Liver (tissue), 9 donors: ENCODE results near the gene PTPRN. TPM values are rescaled to one million over a fixed set of nuclear protein-coding genes. Genes with fewer than 3 reads are reported as not detected.

ENCODE experiments used
- DNase-seq: peaks from one replicate; pipeline ENCODE4 v3.0.0-alpha.2; 2017; ENCODE audit warnings: low spot score
- H3K27ac ChIP-seq, 2 donors: one replicate each; pipeline ENCODE4 v1.7.0; 2013; ENCODE audit warnings: inconsistent platforms in 2 of 2, low read length in 2 of 2, control low read depth in 1 of 2, low read depth in 1 of 2, mild to moderate bottlenecking in 1 of 2
- H3K27me3 ChIP-seq, 4 donors: one replicate each; pipeline versions ENCODE4 v1.6.1 to v1.7.0; 2013; ENCODE audit warnings: low read length in 3 of 4, inconsistent platforms in 1 of 4, mild to moderate bottlenecking in 1 of 4, moderate library complexity in 1 of 4; ENCODE audit not compliant: control insufficient read depth in 4 of 4, insufficient read depth in 4 of 4
- H3K36me3 ChIP-seq, 4 donors: one replicate each; pipeline versions ENCODE4 v1.6.1 to v1.7.0; 2013; ENCODE audit warnings: low read length in 3 of 4, mild to moderate bottlenecking in 3 of 4, low read depth in 1 of 4, moderate library complexity in 1 of 4; ENCODE audit not compliant: control insufficient read depth in 4 of 4, insufficient read depth in 3 of 4
- H3K4me1 ChIP-seq, 4 donors: one replicate each; pipeline versions ENCODE4 v1.6.1 to v1.7.0; 2013; ENCODE audit warnings: low read length in 3 of 4, mild to moderate bottlenecking in 3 of 4, moderate library complexity in 1 of 4; ENCODE audit not compliant: control insufficient read depth in 4 of 4, insufficient read depth in 4 of 4
- H3K4me3 ChIP-seq, 3 donors: one replicate each; pipeline versions ENCODE4 v1.6.1 to v1.7.0; 2013; ENCODE audit warnings: low read length in 3 of 3, control low read depth in 1 of 3, low read depth in 1 of 3, mild to moderate bottlenecking in 1 of 3
- H3K9ac ChIP-seq, 2 donors: one replicate each; pipeline ENCODE4 v1.7.0; 2013; ENCODE audit warnings: low read length in 2 of 2, mild to moderate bottlenecking in 2 of 2, moderate library complexity in 2 of 2, control low read depth in 1 of 2, low read depth in 1 of 2
- H3K9me3 ChIP-seq, 4 donors: one replicate each; pipeline versions ENCODE4 v1.6.1 to v1.7.0; 2013; ENCODE audit warnings: low read length in 3 of 4; ENCODE audit not compliant: control insufficient read depth in 4 of 4
- EGR1 ChIP-seq, 2 donors: IDR thresholded peaks; 2 replicates each; pipeline ENCODE4 v1.6.1; 2016 to 2018; ENCODE audit warnings: antibody characterized with exemption in 2 of 2, low read depth in 2 of 2
- FOXA1 ChIP-seq: IDR thresholded peaks from 2 replicates; pipeline ENCODE4 v1.6.1; 2016; ENCODE audit warnings: antibody characterized with exemption
- GABPA ChIP-seq, 2 donors: IDR thresholded peaks in 1 of 2; conservative IDR thresholded peaks in 1 of 2; 2 replicates each; pipeline ENCODE4 v1.6.1; 2016; ENCODE audit warnings: antibody characterized with exemption in 2 of 2, mild to moderate bottlenecking in 1 of 2, moderate library complexity in 1 of 2
- HNF4A ChIP-seq, 2 donors: conservative IDR thresholded peaks; 2 replicates each; pipeline ENCODE4 v1.6.1; 2016; ENCODE audit warnings: antibody characterized with exemption in 2 of 2, mild to moderate bottlenecking in 2 of 2
- HNF4G ChIP-seq: IDR thresholded peaks from 2 replicates; pipeline ENCODE4 v1.6.1; 2016; ENCODE audit warnings: antibody characterized with exemption
- MAX ChIP-seq: IDR thresholded peaks from 2 replicates; pipeline ENCODE4 v1.6.1; 2016; ENCODE audit warnings: antibody characterized with exemption
- NR2F2 ChIP-seq: IDR thresholded peaks from 2 replicates; pipeline ENCODE4 v1.6.1; 2016; ENCODE audit warnings: antibody characterized with exemption
- RAD21 ChIP-seq, 2 donors: IDR thresholded peaks; 2 replicates each; pipeline ENCODE4 v1.6.1; 2016; ENCODE audit warnings: antibody characterized with exemption in 2 of 2, mild to moderate bottlenecking in 2 of 2
- RXRA ChIP-seq, 2 donors: IDR thresholded peaks; 2 replicates each; pipeline ENCODE4 v1.6.1; 2017 to 2018; ENCODE audit warnings: antibody characterized with exemption in 2 of 2, mild to moderate bottlenecking in 1 of 2
- TAF1 ChIP-seq: conservative IDR thresholded peaks from 2 replicates; pipeline ENCODE4 v1.6.1; 2016; ENCODE audit warnings: antibody characterized with exemption, mild to moderate bottlenecking
- ZBTB33 ChIP-seq: IDR thresholded peaks from 2 replicates; pipeline ENCODE4 v1.6.1; 2016; ENCODE audit warnings: antibody characterized with exemption
- WGBS: extraction: QIAGEN DNeasy Blood & Tissue Kit; methylation state at CpG from one replicate; pipeline ENCODE4 v1.1.7; 2013; 5-methylcytosine and 5-hydroxymethylcytosine counted together
- polyA plus RNA-seq, 2 donors: library from polyadenylated mRNA; stranded (reverse) in 1 of 2; unstranded in 1 of 2; fragments of 200-250 nt in 1 of 2; fragments of >200 nt in 1 of 2; fragmentation: Nextera tagmentation in 1 of 2; extraction: Ambion mirVana in 1 of 2; gene quantifications; one replicate each; pipeline versions ENCODE4 v1.2.1 to v1.2.3, GENCODE V29; 2013 to 2015
- total RNA-seq, 2 donors: library from RNA; depleted of rRNA; stranded (reverse); fragments of >200 nt; gene quantifications; one replicate each; pipeline ENCODE4 v1.2.3, GENCODE V29; 2014
- TF ChIP-seq, protein P1 (sequence below): fragments of 150-350 bp; IDR thresholded peaks from 2 replicates; pipeline ENCODE4 v1.5.1; 2017; ENCODE audit warnings: improper control_type of control experiment, low read depth, low read length; ENCODE audit not compliant: missing input control
- TF ChIP-seq, protein P2 (sequence below): IDR thresholded peaks from 2 replicates; pipeline ENCODE4 v1.6.1; 2016; ENCODE audit warnings: antibody characterized with exemption, mild to moderate bottlenecking
- TF ChIP-seq, protein P3 (sequence below): IDR thresholded peaks from 2 replicates; pipeline ENCODE4 v1.6.1; 2016; ENCODE audit warnings: antibody characterized with exemption
- donor health status: healthy.
- donor health status: healthy.
- donor health status: healthy.
- donor health status: healthy.
- donor health status: healthy.

Gene PTPRN
- total and polyA plus RNA-seq, 4 donors = 2.2 TPM; not detected in 3

GRCh38 chr2:219286436-219287115, 22.6 kb downstream of the PTPRN start:
- TF ChIP-seq FOXA1 = no peak
- TF ChIP-seq RAD21 (IDR thresholded peaks at IDR 0.05) = no peak
- TF ChIP-seq NR2F2 = no peak
- no peak for TF ChIP-seq MAX
- TF ChIP-seq, protein P1, sequence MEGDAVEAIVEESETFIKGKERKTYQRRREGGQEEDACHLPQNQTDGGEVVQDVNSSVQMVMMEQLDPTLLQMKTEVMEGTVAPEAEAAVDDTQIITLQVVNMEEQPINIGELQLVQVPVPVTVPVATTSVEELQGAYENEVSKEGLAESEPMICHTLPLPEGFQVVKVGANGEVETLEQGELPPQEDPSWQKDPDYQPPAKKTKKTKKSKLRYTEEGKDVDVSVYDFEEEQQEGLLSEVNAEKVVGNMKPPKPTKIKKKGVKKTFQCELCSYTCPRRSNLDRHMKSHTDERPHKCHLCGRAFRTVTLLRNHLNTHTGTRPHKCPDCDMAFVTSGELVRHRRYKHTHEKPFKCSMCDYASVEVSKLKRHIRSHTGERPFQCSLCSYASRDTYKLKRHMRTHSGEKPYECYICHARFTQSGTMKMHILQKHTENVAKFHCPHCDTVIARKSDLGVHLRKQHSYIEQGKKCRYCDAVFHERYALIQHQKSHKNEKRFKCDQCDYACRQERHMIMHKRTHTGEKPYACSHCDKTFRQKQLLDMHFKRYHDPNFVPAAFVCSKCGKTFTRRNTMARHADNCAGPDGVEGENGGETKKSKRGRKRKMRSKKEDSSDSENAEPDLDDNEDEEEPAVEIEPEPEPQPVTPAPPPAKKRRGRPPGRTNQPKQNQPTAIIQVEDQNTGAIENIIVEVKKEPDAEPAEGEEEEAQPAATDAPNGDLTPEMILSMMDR = no peak
- no peak for TF ChIP-seq HNF4A (conservative IDR thresholded peaks at IDR 0.05)
- TF ChIP-seq, protein P2, sequence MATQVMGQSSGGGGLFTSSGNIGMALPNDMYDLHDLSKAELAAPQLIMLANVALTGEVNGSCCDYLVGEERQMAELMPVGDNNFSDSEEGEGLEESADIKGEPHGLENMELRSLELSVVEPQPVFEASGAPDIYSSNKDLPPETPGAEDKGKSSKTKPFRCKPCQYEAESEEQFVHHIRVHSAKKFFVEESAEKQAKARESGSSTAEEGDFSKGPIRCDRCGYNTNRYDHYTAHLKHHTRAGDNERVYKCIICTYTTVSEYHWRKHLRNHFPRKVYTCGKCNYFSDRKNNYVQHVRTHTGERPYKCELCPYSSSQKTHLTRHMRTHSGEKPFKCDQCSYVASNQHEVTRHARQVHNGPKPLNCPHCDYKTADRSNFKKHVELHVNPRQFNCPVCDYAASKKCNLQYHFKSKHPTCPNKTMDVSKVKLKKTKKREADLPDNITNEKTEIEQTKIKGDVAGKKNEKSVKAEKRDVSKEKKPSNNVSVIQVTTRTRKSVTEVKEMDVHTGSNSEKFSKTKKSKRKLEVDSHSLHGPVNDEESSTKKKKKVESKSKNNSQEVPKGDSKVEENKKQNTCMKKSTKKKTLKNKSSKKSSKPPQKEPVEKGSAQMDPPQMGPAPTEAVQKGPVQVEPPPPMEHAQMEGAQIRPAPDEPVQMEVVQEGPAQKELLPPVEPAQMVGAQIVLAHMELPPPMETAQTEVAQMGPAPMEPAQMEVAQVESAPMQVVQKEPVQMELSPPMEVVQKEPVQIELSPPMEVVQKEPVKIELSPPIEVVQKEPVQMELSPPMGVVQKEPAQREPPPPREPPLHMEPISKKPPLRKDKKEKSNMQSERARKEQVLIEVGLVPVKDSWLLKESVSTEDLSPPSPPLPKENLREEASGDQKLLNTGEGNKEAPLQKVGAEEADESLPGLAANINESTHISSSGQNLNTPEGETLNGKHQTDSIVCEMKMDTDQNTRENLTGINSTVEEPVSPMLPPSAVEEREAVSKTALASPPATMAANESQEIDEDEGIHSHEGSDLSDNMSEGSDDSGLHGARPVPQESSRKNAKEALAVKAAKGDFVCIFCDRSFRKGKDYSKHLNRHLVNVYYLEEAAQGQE = no peak
- no peak for TF ChIP-seq RXRA (IDR thresholded peaks at IDR 0.05)
- TF ChIP-seq ZBTB33 = no peak
- TF ChIP-seq HNF4G = no peak
- TF ChIP-seq TAF1 = no peak
- no peak for TF ChIP-seq EGR1 (IDR thresholded peaks at IDR 0.05; ENCODE audit: low read depth in 2 of 2)
- Histone ChIP-seq H3K4me3 (no peak overlapping the region), H3K27ac (no peak overlapping the region), H3K9me3 (no peaks in the 10 kb centered on the region), H3K36me3 (peaks cover 7 to 40% (median 32%) of the 10 kb centered on the region in 4 donors), H3K9ac (no peak overlapping the region), H3K27me3 (no peaks in the 10 kb centered on the region), H3K4me1 (no peaks in the 10 kb centered on the region)
- DNase-seq = no peak
- 86% methylated on average over 12 of the region's 12 CpGs for WGBS

- Histone ChIP-seq H3K9me3 (no peaks in the 10 kb centered on the region), H3K27me3 (no peaks in the 10 kb centered on the region), H3K36me3 (peaks cover 8 to 45% (median 35%) of the 10 kb centered on the region in 4 donors), H3K27ac (no peak overlapping the region), H3K4me1 (no peaks in the 10 kb centered on the region), H3K4me3 (no peak overlapping the region), H3K9ac (no peak overlapping the region)
- no peak for TF ChIP-seq HNF4G
- TF ChIP-seq GABPA (IDR thresholded peaks at IDR 0.05 in 1 of 2, conservative IDR thresholded peaks at IDR 0.05 in 1 of 2) = no peak
- TF ChIP-seq, protein P2 = no peak
- TF ChIP-seq, protein P3, sequence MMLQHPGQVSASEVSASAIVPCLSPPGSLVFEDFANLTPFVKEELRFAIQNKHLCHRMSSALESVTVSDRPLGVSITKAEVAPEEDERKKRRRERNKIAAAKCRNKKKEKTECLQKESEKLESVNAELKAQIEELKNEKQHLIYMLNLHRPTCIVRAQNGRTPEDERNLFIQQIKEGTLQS = no peak
- no peak for DNase-seq
- WGBS = 93% methylated on average over 17 of the region's 17 CpGs
These were observed 23.2 kb downstream of the PTPRN start for GRCh38 chr2:219285894-219286425.
